Measurements from ENCODE around the gene NKD1.

- TF ChIP-seq EZH2 (IDR thresholded peaks at IDR 0.05; ENCODE audit: insufficient read depth, poor library complexity, severe bottlenecking) (no peak), EZH2phosphoT487 (IDR thresholded peaks at IDR 0.05; ENCODE audit: insufficient read depth, low read depth) (no peak)
Measured at GRCh38 chr16:50573947-50574744, 25.9 kb downstream of the NKD1 start.

Measured in GM23248 (cell line).